Stomach (tissue), 4 donors: ENCODE data around the gene TMEM62.

Source experiments
- EP300 ChIP-seq: sonication (generic); formaldehyde crosslinking; IDR thresholded peaks from one replicate; pipeline ENCODE4 v1.6.1; 2017; ENCODE audit warnings: antibody characterized with exemption
- POLR2A ChIP-seq, 4 donors: fragments of 450-650 bp; IDR thresholded peaks; one replicate each; pipeline ENCODE4 v1.6.1; 2016; ENCODE audit warnings: antibody characterized with exemption in 4 of 4, control low read depth in 2 of 4, mild to moderate bottlenecking in 1 of 4, moderate library complexity in 1 of 4
- POLR2AphosphoS5 ChIP-seq, 3 donors: sonication (generic); formaldehyde crosslinking; IDR thresholded peaks; one replicate each; pipeline ENCODE4 v1.6.1; 2016; ENCODE audit warnings: antibody characterized with exemption in 3 of 3
- TF ChIP-seq, protein P1 (sequence below), 7 experiments: fragments of 450-650 bp in 4 of 7; fragments of 200-600 bp in 3 of 7; sonication (generic) in 3 of 7; IDR thresholded peaks; one replicate each; pipeline ENCODE4 v1.5.1; 2016 to 2019; ENCODE audit warnings: antibody characterized with exemption in 7 of 7, control low read depth in 2 of 7, mild to moderate bottlenecking in 1 of 7

DNA sequence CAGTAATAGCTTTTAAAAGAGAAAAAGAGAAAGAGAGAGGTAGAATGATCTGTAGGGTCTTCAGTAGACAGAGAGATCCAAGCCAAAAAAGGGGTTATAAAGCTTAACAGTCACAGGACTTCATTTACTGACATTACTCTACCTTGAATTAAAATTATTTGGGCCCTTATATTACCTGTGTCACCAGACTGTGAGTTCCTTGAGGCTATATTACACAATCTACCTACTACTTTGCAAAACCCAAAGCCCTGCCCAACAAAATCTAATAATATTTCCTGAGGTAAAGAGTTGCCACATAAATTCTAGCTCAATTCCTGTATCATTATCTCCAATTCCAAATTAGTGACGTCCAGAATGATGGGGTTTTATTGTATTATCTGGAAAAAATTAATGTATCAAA, 29.5 kb upstream of the TMEM62 start:
- no peak for TF ChIP-seq POLR2A (IDR thresholded peaks at IDR 0.05)
- TF ChIP-seq POLR2AphosphoS5 (IDR thresholded peaks at IDR 0.05): no peak
- TF ChIP-seq, protein P1, sequence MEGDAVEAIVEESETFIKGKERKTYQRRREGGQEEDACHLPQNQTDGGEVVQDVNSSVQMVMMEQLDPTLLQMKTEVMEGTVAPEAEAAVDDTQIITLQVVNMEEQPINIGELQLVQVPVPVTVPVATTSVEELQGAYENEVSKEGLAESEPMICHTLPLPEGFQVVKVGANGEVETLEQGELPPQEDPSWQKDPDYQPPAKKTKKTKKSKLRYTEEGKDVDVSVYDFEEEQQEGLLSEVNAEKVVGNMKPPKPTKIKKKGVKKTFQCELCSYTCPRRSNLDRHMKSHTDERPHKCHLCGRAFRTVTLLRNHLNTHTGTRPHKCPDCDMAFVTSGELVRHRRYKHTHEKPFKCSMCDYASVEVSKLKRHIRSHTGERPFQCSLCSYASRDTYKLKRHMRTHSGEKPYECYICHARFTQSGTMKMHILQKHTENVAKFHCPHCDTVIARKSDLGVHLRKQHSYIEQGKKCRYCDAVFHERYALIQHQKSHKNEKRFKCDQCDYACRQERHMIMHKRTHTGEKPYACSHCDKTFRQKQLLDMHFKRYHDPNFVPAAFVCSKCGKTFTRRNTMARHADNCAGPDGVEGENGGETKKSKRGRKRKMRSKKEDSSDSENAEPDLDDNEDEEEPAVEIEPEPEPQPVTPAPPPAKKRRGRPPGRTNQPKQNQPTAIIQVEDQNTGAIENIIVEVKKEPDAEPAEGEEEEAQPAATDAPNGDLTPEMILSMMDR (IDR thresholded peaks at IDR 0.05): no peak
- TF ChIP-seq EP300: no peak
